Retinal pigment epithelial cell (primary cell): Measurements from ENCODE around the gene ARHGEF5.
"Not testable (repeated sequence)": the region's sequence is repeated elsewhere in the genome, so short reads cannot be mapped to it uniquely, and the experiment has no call there.

Experiments used
- DNase-seq: peaks from one replicate; pipeline ENCODE4 v3.0.0-alpha.2; 2010; ENCODE audit warnings: low read depth
- H3K4me3 ChIP-seq: 2 replicates; pipeline ENCODE4 v1.5.1; 2011; ENCODE audit warnings: mild to moderate bottlenecking, low read length, control low read depth, moderate library complexity

Gene ARHGEF5

DNA sequence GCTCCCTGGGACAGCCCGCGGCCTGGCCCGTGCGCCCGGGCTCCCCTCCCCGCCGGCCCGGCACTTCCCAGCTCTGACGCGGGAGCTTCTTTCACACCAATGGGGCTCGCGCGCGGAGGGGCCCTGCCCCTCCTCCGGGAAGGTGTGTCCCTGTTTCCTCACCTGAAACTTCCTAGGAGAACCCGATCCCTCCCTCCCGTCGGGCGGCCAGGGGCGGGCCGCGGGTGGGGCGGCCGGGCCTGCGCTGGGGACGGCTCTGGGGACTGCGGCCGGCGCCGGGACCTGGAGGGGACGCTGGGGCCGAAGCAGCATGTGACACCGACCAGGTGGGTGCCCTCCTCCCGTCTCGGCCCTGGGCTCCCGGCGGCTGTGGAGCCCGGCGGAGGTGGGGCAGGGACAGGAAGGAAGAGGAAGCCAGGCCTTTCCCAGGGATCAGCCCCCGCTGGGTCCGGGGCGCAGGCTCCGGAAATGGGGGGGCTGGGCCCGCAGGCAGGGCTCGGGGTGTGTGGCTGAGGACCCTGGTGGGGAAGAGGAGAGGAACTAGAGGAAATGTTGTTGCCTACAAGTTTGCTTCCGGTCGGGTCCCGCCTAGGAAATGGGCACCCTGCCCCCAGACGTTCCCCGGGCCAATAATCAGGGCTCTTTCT lies at the start of gene ARHGEF5:
Gene ARHGEF5 (plus strand): TSS at position 227 of the 647 bp plus-strand sequence. CDS start 7,268 bp downstream, outside the sequence.
- DNase-seq, H3K4me3 ChIP-seq: not testable (repeated sequence)

GRCh38 chr7:144309702-144310101 lies 45.5 kb upstream of the ARHGEF5 start:
- not testable (repeated sequence) for DNase-seq, H3K4me3 ChIP-seq

DNA sequence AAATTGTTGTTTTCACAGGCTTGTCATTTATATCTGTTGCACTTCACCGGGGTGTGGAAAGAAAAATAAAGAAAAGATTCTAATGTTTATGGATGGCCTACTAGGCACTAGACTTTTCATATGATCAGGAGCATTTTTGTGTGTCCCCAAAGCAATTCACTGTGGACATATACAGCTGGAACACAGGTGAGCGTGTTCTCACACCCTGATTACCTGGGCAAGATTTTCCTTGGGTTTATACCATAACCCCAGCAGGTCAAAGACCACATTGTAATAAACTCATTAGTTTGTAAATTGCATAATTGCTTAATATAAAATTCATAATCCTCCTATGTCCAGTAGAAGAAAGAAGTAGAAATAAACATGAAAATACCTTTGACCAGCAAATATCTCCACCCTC lies 44.0 kb upstream of the ARHGEF5 start:
- not testable (repeated sequence) for DNase-seq, H3K4me3 ChIP-seq

DNA sequence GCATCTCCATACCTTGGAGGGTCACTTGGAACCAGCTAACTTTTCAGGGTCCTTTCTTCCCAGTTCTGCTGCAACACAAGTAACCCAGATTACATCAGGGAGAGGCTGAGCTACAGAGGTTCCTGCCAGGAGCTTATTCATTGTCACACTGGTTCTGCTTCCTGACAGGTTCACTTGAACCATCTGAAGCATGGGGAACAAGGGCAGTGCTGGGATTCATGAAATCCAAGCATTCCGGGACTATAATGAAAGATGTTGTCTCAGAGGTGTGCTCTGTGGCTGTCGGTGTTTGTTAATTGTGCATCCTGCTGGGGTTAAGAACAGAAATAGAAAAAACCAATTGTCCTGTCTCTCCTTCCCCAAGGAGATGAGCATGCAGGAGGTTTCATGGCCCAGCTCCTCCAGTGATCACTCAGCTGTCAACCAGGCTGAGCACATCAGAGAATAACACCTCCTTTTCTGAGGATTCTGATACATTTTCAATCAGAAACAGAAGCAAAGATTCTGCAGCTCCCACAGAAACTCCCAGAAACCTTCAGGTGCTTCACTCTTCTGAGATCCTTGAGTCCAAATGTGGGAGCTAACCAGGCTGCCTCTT lies 43.2 kb upstream of the ARHGEF5 start, which contains the start of gene OR2A1:
Gene OR2A1 (plus strand): TSS at position 548 of the 598 bp plus-strand sequence. CDS start 5,706 bp downstream, outside the sequence.
- H3K4me3 ChIP-seq, DNase-seq: not testable (repeated sequence)

GRCh38 chr7:144317537-144317936 lies 37.7 kb upstream of the ARHGEF5 start:
- DNase-seq, H3K4me3 ChIP-seq: not testable (repeated sequence)

DNA sequence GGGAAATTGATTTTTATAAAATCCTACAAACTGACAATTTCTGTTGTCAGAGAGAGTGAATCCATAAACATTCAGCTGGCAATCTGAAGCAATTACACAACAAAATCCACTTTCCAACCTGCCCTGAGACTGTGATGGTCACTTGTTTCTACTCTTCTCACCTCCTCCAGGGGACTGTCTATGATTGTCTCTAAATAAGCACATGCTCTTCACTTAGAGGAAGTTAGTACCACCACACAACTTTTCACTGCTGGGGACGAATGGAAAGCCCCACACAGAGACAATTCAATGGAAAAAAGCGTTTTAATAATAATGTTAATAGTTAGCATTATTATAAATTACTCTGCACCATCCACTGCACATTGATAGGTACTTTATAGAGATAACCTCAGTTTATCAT lies 35.7 kb upstream of the ARHGEF5 start:
- DNase-seq = not testable (repeated sequence)

GRCh38 chr7:144321677-144322206 lies 33.5 kb upstream of the ARHGEF5 start:
- DNase-seq, H3K4me3 ChIP-seq: not testable (repeated sequence)

More for the DNA sequence above, 35.7 kb upstream of the ARHGEF5 start:
- H3K4me3 ChIP-seq = not testable (repeated sequence)

DNA sequence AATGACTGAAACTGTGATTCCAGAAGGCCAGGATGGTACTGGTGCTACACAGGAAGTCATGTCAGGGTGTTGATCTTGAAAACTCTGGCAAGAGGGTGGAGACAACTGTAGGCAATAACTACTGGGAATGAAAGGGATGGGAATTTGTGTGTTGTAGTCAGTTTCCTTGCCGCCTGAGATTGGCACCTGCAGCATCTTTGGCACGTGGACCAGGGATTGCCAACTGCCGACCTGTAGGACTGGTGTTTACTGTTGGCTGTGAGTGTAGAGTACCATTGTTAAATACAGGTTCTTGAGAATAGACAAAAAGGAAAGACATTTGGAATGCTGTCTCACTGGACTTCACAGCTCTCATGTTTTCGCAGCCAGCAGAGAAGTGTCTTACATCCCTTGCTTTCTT lies 31.8 kb upstream of the ARHGEF5 start:
- not testable (repeated sequence) for DNase-seq, H3K4me3 ChIP-seq

DNA sequence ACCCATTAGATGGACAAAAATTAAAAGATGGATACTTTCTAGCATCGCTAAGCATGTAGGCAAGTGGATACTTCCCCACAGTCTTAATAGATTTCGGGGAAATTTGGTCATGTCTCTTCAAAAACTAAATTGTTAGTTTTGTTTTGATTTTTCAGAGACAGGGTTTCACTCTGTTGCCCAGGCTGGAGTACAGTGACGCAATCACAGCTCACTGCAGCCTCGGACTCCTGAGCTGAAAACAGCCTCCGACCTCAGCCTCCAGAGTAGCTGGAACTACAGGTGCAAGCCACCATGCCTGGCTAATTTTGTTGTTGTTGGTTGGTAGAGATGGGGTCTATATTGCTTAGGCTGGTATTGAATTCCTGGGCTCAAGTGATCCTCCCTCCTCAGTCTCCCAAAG lies 29.3 kb upstream of the ARHGEF5 start:
- not testable (repeated sequence) for H3K4me3 ChIP-seq, DNase-seq

DNA sequence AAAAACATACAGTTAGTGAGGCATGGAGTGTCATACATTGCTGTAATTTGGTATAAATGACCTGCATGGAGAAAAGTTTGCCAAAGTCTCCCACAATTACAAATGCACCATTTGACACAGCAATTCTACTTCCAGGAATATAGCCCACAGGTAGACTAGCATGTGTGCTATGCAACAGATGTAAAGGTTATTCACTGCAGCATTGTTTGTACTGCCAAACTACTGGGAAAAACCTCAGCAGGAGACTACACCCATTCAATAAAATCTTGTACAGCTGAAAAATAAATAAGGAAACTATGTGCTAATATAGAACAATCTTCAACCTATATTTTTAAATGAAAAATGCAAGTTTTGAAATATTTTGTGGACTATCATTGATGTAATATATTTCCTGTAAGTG lies 25.2 kb upstream of the ARHGEF5 start:
- not testable (repeated sequence) for H3K4me3 ChIP-seq, DNase-seq

- H3K4me3 ChIP-seq, DNase-seq: not testable (repeated sequence)
Observed at GRCh38 chr7:144331221-144331995, 23.8 kb upstream of the ARHGEF5 start.

GRCh38 chr7:144331996-144332288 lies 23.3 kb upstream of the ARHGEF5 start:
- not testable (repeated sequence) for DNase-seq, H3K4me3 ChIP-seq

GRCh38 chr7:144348625-144349024 lies 6.6 kb upstream of the ARHGEF5 start:
- DNase-seq = not testable (repeated sequence)

GRCh38 chr7:144351667-144352066 lies 3.5 kb upstream of the ARHGEF5 start:
- DNase-seq, H3K4me3 ChIP-seq: not testable (repeated sequence)

More at GRCh38 chr7:144348625-144349024, 6.6 kb upstream of the ARHGEF5 start:
- H3K4me3 ChIP-seq = not testable (repeated sequence)

- DNase-seq, H3K4me3 ChIP-seq: not testable (repeated sequence)
Observed at GRCh38 chr7:144356185-144356584, 983 bp downstream of the ARHGEF5 start.

DNA sequence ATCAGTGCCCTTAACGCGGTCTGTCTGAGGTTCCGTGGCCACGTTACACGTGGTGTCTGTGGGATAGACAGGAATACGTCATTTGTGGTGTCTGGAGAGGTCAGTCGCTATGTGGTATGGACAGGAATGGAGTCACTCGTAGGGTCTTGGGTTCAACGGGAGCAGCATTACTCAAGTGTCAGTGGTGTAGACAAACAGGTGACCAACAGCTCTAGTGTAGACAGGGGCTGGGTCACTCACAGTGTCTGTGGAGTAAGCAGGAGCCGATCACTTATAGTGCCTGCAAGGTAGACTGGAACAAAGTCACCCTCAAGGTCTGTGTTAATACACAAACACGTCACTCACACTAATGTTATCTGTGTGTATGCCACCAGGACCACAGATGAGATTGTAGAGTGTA lies 1.7 kb downstream of the ARHGEF5 start:
- H3K4me3 ChIP-seq, DNase-seq: not testable (repeated sequence)

DNA sequence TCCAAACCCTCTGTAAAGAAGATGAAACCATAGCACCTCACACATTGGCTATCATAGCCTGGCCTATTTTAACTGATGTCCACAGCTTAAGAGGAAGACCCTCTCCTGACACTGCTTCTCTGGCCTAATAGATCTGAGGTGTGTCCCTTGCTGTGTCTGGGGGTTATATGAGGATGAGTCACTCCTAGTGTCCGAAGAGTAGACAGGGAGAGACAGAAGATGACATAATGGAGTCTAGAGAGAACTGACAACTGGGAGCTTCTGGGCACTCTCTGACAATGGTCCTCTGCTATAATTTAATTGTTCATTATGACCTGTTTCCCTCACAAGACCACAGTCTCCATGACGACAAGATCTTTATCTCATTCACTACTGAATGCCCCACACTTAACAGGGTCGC lies 6.9 kb downstream of the ARHGEF5 start:
- not testable (repeated sequence) for H3K4me3 ChIP-seq, DNase-seq

DNA sequence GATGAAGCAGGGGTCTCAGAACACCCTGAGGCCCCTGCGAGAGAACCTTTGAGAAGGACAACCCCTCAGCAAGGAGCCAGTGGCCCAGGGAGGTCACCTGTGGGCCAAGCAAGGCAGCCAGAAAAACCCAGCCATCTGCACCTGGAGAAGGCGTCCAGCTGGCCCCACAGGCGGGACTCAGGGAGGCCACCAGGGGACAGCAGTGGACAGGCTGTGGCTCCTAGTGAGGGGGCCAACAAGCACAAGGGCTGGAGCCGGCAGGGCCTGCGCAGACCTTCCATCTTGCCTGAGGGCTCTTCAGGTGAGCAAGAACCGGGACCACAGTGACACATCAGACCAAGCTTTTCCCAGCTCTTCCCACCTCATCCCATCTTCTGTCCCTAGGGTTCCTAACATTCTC lies 10.3 kb downstream of the ARHGEF5 start:
- H3K4me3 ChIP-seq, DNase-seq: not testable (repeated sequence)

GRCh38 chr7:144367250-144367649 lies 12.0 kb downstream of the ARHGEF5 start:
- H3K4me3 ChIP-seq = not testable (repeated sequence)

GRCh38 chr7:144369221-144369620 lies 14.0 kb downstream of the ARHGEF5 start:
- DNase-seq, H3K4me3 ChIP-seq: not testable (repeated sequence)

More at GRCh38 chr7:144367250-144367649, 12.0 kb downstream of the ARHGEF5 start:
- not testable (repeated sequence) for DNase-seq
